Adrenal gland (tissue), 19 donors: ENCODE results near the gene BTBD9. TPM values are rescaled to one million over a fixed set of nuclear protein-coding genes. Genes with fewer than 3 reads are reported as not detected.

Experiments used
- DNase-seq, 7 donors: peaks; one replicate each; pipeline ENCODE4 v3.0.0-alpha.2; 2019 to 2020
- H3K27ac ChIP-seq, 5 donors: fragments of 200-600 bp; sonication (generic) in 4 of 5; 1 replicate in 3 of 5; 2 replicates in 2 of 5; pipeline versions ENCODE4 v1.5.1 to v1.8.0; 2016 to 2020; ENCODE audit warnings: mild to moderate bottlenecking in 1 of 5
- H3K27me3 ChIP-seq: fragments of 200-600 bp; 2 replicates; pipeline ENCODE4 v1.8.0; 2021
- H3K36me3 ChIP-seq, 2 donors: fragments of 200-600 bp; replicated peaks in 1 of 2; 1 replicate in 1 of 2; 2 replicates in 1 of 2; pipeline versions ENCODE4 v1.5.1 to v1.8.0; 2018 to 2022
- H3K4me1 ChIP-seq, 2 donors: fragments of 200-600 bp; replicated peaks in 1 of 2; 1 replicate in 1 of 2; 2 replicates in 1 of 2; pipeline versions ENCODE4 v1.5.1 to v1.8.0; 2018 to 2021
- H3K4me3 ChIP-seq, 4 donors: fragments of 200-600 bp; sonication (generic) in 3 of 4; one replicate each; pipeline ENCODE4 v1.5.1; 2016 to 2018
- H3K9me3 ChIP-seq, 3 donors: fragments of 200-600 bp; sonication (generic) in 1 of 3; replicated peaks in 1 of 3; 1 replicate in 2 of 3; 2 replicates in 1 of 3; pipeline versions ENCODE4 v1.5.1 to v1.8.0; 2016 to 2021
- POLR2A ChIP-seq, 2 donors: fragments of 450-650 bp; IDR thresholded peaks; one replicate each; pipeline ENCODE4 v1.6.1; 2017; ENCODE audit warnings: antibody characterized with exemption in 2 of 2, mild to moderate bottlenecking in 2 of 2, moderate library complexity in 1 of 2
- WGBS, 4 donors: extraction: QIAGEN DNeasy Blood & Tissue Kit in 2 of 4; methylation state at CpG; one replicate each; pipeline versions ENCODE4 v1.1.5 to v1.1.7; 2013 to 2017; 5-methylcytosine and 5-hydroxymethylcytosine counted together
- intact Hi-C, 2 donors: fragments of 100-400 bp; cut with DNase I; formaldehyde crosslinking; loops; one replicate each; pipeline versions ENCODE4 v1.14.1 to v1.15.0; 2022 to 2023
- long read RNA-seq, 10 donors: library from polyadenylated mRNA in 3 of 10; unstranded in 2 of 10; stranded (forward) in 1 of 10; transcript quantifications; one replicate each; pipeline ENCODE4 v2.0.0 and lab custom pipeline, GENCODE V29; 2021 to 2026
- polyA plus RNA-seq, 3 donors: library from polyadenylated mRNA; stranded (reverse); fragments of 200-250 nt in 2 of 3; fragments of 350-450 nt in 1 of 3; fragmentation: Illumina TruSeq in 1 of 3; extraction: RNeasy Lipid Tissue Mini Kit (QIAGEN cat#74804) in 1 of 3; gene quantifications; one replicate each; pipeline ENCODE4 v1.2.3, GENCODE V29; 2013 to 2014
- total RNA-seq, 9 donors: library from RNA; depleted of rRNA in 4 of 9; stranded (reverse); fragments of >200 nt in 4 of 9; fragments of 120-200 nt in 1 of 9; fragmentation: NEBNext Ultra II Directional in 1 of 9; extraction: Animal tissue kit (Norgen Biotek cat#: 25700) in 1 of 9; gene quantifications; one replicate each; pipeline versions ENCODE4 v1.1.0 to v1.2.4, GENCODE V29; 2013 to 2023
- TF ChIP-seq, protein P1 (sequence below), 6 experiments: fragments of 450-650 bp in 4 of 6; fragments of 200-600 bp in 2 of 6; sonication (generic) in 1 of 6; IDR thresholded peaks; 1 replicate in 5 of 6; 2 replicates in 1 of 6; pipeline versions ENCODE4 v1.5.1 to v1.8.0; 2016 to 2021; ENCODE audit warnings: antibody characterized with exemption in 6 of 6, mild to moderate bottlenecking in 2 of 6, moderate library complexity in 1 of 6
- donor health status: healthy with polysubstance abuse.
- donor health status: Bipolar disorder and iron deficiency.
- donor health status: DM: yes; HTN: yes; CAD: no.
- donor health status: DM: no; HTN: no; CAD: no.
- donor health status: DM: no; HTN: no; CAD: no.
- donor health status: DM: yes; HTN: yes; CAD: no.

BTBD9 gene
- total RNA-seq: 10 to 100 TPM in 8 of 9 donors, 1 to 10 TPM in 1; 8.9 to 29.6 (median 19.5) TPM
- polyA plus RNA-seq: 10 to 100 TPM in 1 of 3 donors, 1 to 10 TPM in 2; 2.4 to 13.2 (median 4.7) TPM
- long read RNA-seq, donor 1: 0 reads
- long read RNA-seq, donor 2: 0 reads
- long read RNA-seq, donor 3: 0 reads
- long read RNA-seq, donor 4, partial matches to known transcripts: 0 of 8 reads
- long read RNA-seq, donor 4, other reads (novel, unspliced or antisense): 8 of 8 reads
- long read RNA-seq, donor 5, partial matches to known transcripts: 0 of 6 reads
- long read RNA-seq, donor 5, other reads (novel, unspliced or antisense): 6 of 6 reads
- long read RNA-seq, donor 6, partial matches to known transcripts: 0 of 4 reads
- long read RNA-seq, donor 6, other reads (novel, unspliced or antisense): 4 of 4 reads
- long read RNA-seq, donor 7: 0 reads
- long read RNA-seq, donor 8, partial matches to known transcripts: 0 of 1 reads
- long read RNA-seq, donor 8, other reads (novel, unspliced or antisense): 0 of 1 reads
- long read RNA-seq, donor 9: 0 reads
- long read RNA-seq, donor 10: 0 reads

DNA sequence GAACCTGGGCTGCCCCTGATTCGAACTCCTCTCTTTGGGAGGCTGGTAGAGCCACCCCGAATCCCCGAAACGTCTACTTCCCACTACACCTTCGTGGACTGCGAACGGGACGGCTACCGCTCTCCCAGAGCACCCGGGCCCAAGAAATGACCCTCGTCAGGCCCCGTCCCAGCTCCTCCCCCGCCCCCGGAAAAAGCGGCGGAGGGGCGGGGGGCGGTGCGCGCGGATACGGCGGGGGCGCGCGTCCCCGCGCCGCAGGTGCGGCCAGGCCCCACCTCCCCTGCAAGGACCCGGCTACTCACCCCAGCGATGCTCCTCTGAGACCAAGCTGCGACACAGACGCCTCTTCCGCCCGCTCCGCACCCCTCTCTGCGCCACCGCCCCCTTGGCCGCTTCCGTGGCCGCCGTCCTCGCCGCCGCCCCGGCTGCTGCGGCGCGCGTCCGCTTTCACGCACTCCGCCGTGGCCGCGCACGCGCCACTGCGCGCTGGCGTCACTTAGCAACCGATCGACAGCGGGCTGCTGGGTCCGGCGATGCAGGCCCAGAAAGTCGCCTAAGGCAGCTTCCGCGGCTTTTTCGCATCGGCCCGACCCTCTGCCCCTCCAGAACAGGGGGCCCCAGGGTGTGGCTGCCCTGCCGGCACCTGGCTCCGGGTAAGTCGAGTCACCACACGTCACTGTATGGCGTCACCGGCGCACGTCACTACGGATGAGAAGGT, at the start of gene BTBD9:
Gene BTBD9, minus strand, starts transcription at position 432 of the 718 bp plus-strand sequence.
- 0% methylated on average over 6 to 82 of the region's 82 CpGs for WGBS, 4 donors
- TF ChIP-seq, protein P1, sequence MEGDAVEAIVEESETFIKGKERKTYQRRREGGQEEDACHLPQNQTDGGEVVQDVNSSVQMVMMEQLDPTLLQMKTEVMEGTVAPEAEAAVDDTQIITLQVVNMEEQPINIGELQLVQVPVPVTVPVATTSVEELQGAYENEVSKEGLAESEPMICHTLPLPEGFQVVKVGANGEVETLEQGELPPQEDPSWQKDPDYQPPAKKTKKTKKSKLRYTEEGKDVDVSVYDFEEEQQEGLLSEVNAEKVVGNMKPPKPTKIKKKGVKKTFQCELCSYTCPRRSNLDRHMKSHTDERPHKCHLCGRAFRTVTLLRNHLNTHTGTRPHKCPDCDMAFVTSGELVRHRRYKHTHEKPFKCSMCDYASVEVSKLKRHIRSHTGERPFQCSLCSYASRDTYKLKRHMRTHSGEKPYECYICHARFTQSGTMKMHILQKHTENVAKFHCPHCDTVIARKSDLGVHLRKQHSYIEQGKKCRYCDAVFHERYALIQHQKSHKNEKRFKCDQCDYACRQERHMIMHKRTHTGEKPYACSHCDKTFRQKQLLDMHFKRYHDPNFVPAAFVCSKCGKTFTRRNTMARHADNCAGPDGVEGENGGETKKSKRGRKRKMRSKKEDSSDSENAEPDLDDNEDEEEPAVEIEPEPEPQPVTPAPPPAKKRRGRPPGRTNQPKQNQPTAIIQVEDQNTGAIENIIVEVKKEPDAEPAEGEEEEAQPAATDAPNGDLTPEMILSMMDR (IDR thresholded peaks at IDR 0.05): no peak
- peak; percentile 49 to 73 for TF ChIP-seq POLR2A (IDR thresholded peaks at IDR 0.05)
- no peaks in the 10 kb centered on the region for H3K27me3 ChIP-seq
- peak within 1 kb of the TSS; percentile 68 to 79 (median 70) for H3K4me3 ChIP-seq
- H3K4me1 ChIP-seq: peaks cover 7 to 24% of the 10 kb centered on the region in 2 donors
- intact Hi-C loops: no loop called here
- H3K9me3 ChIP-seq: no peaks in the 10 kb centered on the region
- no peaks in the 10 kb centered on the region for H3K36me3 ChIP-seq
- peak; percentile 80 to 93 (median 84) for DNase-seq
- H3K27ac ChIP-seq: peak within 1 kb of the TSS; percentile 73 to 96 (median 92)

DNA sequence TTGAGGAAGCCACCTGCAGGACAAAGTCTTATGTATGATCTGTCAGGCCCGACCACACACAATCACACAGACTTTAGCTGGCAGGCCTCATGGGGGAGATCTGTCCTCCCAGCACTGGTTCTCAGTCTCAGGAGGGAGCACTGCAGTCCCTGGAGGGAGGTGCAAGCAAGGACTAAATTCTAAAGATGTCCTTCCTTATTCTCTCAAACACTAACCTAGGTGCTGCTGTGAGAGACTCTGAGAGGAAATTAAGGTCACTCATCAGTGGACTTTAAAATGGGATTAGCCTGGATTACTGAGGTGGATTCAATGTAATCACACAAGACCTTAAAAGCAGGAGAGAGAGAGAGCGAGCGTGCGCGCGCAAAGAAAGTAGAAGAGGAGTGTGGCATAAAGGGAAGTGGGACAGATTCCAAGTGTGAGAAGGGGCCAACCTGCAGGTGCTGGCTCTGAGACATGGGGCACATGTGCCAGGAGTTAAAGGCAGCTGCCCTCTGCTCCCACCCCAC, 48.9 kb upstream of the BTBD9 start:
- H3K4me1 ChIP-seq: peaks cover 5 to 14% of the 10 kb centered on the region in 2 donors
- no peak overlapping the region for H3K4me3 ChIP-seq
- no peaks in the 10 kb centered on the region for H3K9me3 ChIP-seq
- H3K36me3 ChIP-seq: no peaks in the 10 kb centered on the region
- TF ChIP-seq POLR2A (IDR thresholded peaks at IDR 0.05): no peak
- no peak for DNase-seq
- intact Hi-C loops: no loop called here
- H3K27ac ChIP-seq: no peak overlapping the region
- no peaks in the 10 kb centered on the region for H3K27me3 ChIP-seq
- WGBS, 4 donors: 77 to 87% (median 85%) methylated on average over 6 of the region's 6 CpGs

DNA sequence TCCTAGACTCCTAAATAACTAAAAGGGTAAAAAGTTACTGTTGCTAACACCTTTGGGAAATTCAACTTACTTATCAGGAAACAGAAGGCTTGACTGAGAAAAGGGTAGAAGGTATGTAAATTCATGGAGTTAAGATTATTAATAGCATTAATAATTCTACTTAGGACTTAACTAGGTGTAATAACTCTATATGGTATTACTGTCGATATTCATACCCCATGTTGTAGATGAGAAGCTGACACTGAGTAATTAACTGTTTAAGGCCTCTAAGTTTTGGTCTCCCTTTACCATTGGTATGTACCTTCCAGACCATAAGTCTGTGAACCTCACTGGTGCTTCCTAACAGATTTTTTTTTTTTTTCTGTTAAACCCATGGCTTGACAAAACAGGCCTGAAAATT, 47.8 kb upstream of the BTBD9 start:
- TF ChIP-seq, protein P1 (IDR thresholded peaks at IDR 0.05): no peak
- TF ChIP-seq POLR2A (IDR thresholded peaks at IDR 0.05): no peak
- WGBS, 4 donors: 97 to 100% (median 99%) methylated on average over 1 of the region's 1 CpG
- H3K4me3 ChIP-seq: no peak overlapping the region

DNA sequence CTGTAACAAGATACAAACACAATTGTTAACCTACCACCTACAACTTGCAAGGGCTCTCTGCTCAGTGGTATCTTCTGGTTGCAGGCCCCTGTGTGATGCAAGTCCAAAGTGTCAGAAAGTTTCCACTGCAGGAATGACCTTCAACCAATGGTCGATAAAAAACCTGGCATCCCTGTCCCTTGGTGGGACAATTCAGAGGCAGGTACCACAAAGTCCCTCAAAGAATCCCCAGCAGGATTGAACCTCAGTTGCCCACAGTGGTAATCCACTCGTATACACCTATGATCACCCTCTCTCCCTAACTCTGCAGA, 47.3 kb upstream of the BTBD9 start:
- 61 to 73% (median 65%) methylated on average over 2 of the region's 2 CpGs for WGBS, 4 donors
- Histone ChIP-seq H3K9me3 (no peaks in the 10 kb centered on the region), H3K27me3 (no peaks in the 10 kb centered on the region), H3K4me3 (no peak overlapping the region), H3K4me1 (peaks cover 5 to 14% of the 10 kb centered on the region in 2 donors), H3K36me3 (peaks cover 0 to 1% of the 10 kb centered on the region in 2 donors), H3K27ac (no peak overlapping the region)
- DNase-seq: peak in 2 of 7 donors; percentile 21 to 44
- intact Hi-C loops: no loop called here
- TF ChIP-seq, protein P1 (IDR thresholded peaks at IDR 0.05): no peak
- no peak for TF ChIP-seq POLR2A (IDR thresholded peaks at IDR 0.05)

More for the DNA sequence above, 47.8 kb upstream of the BTBD9 start:
- Histone ChIP-seq H3K9me3 (no peaks in the 10 kb centered on the region), H3K4me1 (peaks cover 5 to 14% of the 10 kb centered on the region in 2 donors), H3K27me3 (no peaks in the 10 kb centered on the region), H3K36me3 (no peaks in the 10 kb centered on the region), H3K27ac (no peak overlapping the region)
- intact Hi-C loops: no loop called here
- DNase-seq: no peak
